ENCODE results near the gene POLRMT. TPM values are rescaled to one million over a fixed set of nuclear protein-coding genes. Genes with fewer than 3 reads are reported as not detected.
"Not testable (repeated sequence)": the region's sequence is repeated elsewhere in the genome, so short reads cannot be mapped to it uniquely, and the experiment has no call there.

Gene POLRMT
- total RNA-seq, 1 donor from 2014 or later: 37.9 TPM

- no peak for DNase-seq (ENCODE audit: low read depth)
- no peak overlapping the region for H3K4me3 ChIP-seq (ENCODE audit: low read depth, low read length)
- TF ChIP-seq, protein P1, sequence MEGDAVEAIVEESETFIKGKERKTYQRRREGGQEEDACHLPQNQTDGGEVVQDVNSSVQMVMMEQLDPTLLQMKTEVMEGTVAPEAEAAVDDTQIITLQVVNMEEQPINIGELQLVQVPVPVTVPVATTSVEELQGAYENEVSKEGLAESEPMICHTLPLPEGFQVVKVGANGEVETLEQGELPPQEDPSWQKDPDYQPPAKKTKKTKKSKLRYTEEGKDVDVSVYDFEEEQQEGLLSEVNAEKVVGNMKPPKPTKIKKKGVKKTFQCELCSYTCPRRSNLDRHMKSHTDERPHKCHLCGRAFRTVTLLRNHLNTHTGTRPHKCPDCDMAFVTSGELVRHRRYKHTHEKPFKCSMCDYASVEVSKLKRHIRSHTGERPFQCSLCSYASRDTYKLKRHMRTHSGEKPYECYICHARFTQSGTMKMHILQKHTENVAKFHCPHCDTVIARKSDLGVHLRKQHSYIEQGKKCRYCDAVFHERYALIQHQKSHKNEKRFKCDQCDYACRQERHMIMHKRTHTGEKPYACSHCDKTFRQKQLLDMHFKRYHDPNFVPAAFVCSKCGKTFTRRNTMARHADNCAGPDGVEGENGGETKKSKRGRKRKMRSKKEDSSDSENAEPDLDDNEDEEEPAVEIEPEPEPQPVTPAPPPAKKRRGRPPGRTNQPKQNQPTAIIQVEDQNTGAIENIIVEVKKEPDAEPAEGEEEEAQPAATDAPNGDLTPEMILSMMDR (conservative IDR thresholded peaks at IDR 0.05; ENCODE audit: low read depth, low read length): no peak
Observed at GRCh38 chr19:623175-623916, 10.0 kb downstream of the POLRMT start.

DNA sequence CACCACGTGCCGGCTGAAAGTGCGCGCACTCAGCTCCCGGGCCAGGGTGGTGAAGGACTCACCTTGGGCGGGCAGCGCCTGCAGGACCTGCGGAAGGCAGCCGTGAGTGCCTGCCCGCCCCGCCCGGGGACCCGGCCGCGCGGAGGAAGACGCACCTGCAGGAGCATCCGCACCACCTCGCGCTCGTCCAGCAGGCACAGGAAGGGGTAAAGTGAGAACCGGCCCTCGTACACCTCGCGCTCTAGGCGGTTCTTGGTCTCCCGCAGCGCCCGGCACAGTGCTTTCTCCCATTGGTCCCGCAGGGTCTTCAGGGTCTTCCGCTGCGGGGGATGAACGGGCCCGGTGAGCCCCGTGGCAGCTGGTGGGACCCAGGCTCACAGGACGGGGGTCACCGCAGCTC lies 10.7 kb downstream of the POLRMT start:
- TF ChIP-seq, protein P1 (conservative IDR thresholded peaks at IDR 0.05; ENCODE audit: low read depth, low read length): no peak
- H3K4me3 ChIP-seq (ENCODE audit: low read depth, low read length): no peak overlapping the region
- no peak for DNase-seq (ENCODE audit: low read depth)

DNA sequence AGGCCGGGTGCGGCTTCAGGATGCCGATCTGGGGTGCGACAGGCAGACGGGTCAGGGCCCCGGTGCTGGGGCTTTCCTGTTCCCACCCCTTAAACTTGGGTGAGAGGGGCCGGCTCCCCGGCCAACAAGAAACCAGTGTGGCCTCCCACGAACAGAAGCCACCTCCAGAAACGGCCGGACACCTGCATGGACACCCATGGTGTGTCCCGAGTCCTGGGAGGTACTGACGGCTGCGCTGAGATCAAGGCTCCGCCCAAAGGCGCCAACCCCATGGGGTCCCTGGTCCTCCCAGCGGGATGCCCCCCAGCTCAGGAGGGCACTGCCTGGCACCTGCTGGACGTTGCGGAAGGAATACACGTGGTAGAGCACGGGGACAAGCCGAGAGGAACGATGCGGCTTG lies 11.5 kb downstream of the POLRMT start:
- DNase-seq (ENCODE audit: low read depth): no peak
- H3K4me3 ChIP-seq (ENCODE audit: low read depth, low read length): no peak overlapping the region
- TF ChIP-seq, protein P1 (conservative IDR thresholded peaks at IDR 0.05; ENCODE audit: low read depth, low read length): no peak

DNA sequence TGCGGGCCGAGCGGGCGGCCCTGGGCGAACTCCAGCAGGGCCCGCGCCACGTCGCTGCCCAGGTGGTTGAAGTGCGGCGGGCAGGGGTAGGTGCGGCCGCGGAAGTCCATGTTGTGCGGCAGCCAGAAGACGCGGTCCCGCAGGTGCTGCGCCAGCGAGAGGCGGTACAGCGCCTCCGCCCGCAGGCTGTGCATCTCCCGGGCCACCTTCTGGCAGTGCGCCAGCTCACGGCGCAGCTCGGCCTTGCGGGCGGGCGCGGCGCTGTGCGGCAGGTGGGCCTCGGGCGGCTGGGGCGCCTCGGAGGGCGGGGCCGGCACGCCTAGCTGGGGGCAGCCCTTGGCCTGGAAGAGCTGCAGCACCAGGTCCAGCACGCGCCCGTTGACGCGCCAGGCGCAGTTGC lies 12.1 kb downstream of the POLRMT start:
- DNase-seq (ENCODE audit: low read depth); H3K4me3 ChIP-seq (ENCODE audit: low read depth, low read length): not testable (repeated sequence)

DNA sequence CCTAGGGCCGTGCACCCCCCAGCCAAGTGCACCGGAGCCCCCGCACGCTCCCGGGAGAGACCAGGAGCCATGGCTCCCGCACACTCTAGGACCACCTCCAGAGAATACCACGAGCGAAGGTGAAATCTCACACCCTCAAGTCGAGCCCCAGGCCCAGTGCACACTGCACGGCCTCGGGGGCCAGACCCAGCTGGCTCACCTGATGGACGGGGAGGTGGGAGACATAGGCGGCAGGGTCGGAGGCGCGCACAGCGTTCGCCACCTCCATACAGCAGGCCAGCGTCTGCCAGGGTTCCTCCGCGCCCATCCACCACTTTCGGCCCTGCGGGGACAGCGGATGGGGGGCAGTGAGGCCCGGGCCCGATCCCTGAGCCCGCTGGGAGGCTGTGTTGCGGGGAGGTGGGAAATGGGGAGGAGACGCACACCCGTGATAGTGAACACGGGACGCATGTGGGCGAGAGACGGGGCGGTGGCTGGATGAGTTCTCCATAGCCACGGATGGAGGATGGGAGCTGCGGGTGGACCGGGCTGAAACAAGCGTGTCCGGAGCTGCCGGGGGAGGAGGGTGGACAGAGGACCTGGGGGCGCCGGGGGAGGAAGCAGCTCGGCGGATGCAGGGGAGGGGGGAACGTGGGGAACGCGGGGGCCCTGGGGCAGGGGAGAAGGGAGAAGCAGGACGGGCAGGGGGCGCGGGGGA lies 13.0 kb downstream of the POLRMT start:
- TF ChIP-seq, protein P1 (conservative IDR thresholded peaks at IDR 0.05; ENCODE audit: low read depth, low read length): no peak
- H3K4me3 ChIP-seq (ENCODE audit: low read depth, low read length): no peak overlapping the region
- no peak for DNase-seq (ENCODE audit: low read depth)

GRCh38 chr19:619286-620002 lies 13.9 kb downstream of the POLRMT start:
- TF ChIP-seq, protein P1 (conservative IDR thresholded peaks at IDR 0.05; ENCODE audit: low read depth, low read length): no peak
- no peak for DNase-seq (ENCODE audit: low read depth)
- H3K4me3 ChIP-seq (ENCODE audit: low read depth, low read length): no peak overlapping the region

DNA sequence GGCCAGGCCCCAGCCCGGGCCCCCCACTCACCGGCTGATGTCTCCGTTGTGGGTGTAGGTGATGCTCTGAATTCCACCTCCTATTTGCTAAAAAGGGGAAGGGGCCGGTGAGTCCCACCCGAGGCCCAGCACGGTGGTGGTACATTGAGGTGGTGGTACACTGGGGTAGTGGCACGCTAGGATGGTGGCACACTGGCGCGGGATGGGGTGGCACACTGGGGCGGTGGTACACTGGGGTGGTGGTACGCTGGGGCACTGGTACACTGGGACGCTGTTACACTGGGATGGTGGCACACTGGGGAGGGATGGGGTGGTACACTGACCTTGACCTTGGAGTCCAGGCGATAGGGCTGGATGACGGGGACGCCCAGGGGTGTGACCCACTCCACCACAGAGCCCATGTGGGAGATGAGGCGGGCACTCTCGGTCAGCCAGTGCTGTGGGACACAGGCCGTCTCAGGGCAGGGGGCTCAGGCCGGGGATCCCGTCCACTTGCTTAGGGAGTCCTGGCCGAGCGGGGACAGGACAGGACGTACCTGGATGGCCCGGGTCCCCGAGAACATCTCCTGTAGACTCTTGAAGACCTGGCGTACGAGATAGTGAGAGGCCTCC lies 14.6 kb downstream of the POLRMT start:
- TF ChIP-seq, protein P1 (conservative IDR thresholded peaks at IDR 0.05; ENCODE audit: low read depth, low read length): no peak
- no peak for DNase-seq (ENCODE audit: low read depth)

More for the DNA sequence above, 14.6 kb downstream of the POLRMT start:
- no peak overlapping the region for H3K4me3 ChIP-seq (ENCODE audit: low read depth, low read length)
